Measurements from ENCODE around the gene STEAP1B. TPM values are rescaled to one million over a fixed set of nuclear protein-coding genes. Genes with fewer than 3 reads are reported as not detected.
"Not testable (repeated sequence)": the region's sequence is repeated elsewhere in the genome, so short reads cannot be mapped to it uniquely, and the experiment has no call there.

The STEAP1B gene
- total and polyA plus RNA-seq, 8 donors = not detected

- H3K27ac ChIP-seq; H3K4me1 ChIP-seq; H3K4me3 ChIP-seq; intact Hi-C loops (cut with DNase I); FAIRE-seq; DNase-seq; H3K27me3 ChIP-seq; H3K9me3 ChIP-seq; H3K36me3 ChIP-seq: not testable (repeated sequence)
- 3 to 8% methylated on average over 2 to 4 of the region's 4 CpGs for WGBS, 2 donors
- TF ChIP-seq, protein P1, sequence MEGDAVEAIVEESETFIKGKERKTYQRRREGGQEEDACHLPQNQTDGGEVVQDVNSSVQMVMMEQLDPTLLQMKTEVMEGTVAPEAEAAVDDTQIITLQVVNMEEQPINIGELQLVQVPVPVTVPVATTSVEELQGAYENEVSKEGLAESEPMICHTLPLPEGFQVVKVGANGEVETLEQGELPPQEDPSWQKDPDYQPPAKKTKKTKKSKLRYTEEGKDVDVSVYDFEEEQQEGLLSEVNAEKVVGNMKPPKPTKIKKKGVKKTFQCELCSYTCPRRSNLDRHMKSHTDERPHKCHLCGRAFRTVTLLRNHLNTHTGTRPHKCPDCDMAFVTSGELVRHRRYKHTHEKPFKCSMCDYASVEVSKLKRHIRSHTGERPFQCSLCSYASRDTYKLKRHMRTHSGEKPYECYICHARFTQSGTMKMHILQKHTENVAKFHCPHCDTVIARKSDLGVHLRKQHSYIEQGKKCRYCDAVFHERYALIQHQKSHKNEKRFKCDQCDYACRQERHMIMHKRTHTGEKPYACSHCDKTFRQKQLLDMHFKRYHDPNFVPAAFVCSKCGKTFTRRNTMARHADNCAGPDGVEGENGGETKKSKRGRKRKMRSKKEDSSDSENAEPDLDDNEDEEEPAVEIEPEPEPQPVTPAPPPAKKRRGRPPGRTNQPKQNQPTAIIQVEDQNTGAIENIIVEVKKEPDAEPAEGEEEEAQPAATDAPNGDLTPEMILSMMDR (IDR thresholded peaks at IDR 0.05) = peak in 2 of 4 donors; percentile 20 to 29
- peak; percentile 66 to 77 (median 74) for ATAC-seq
These were observed 1.3 kb upstream of the STEAP1B start for GRCh38 chr7:22501336-22501735.

DNA sequence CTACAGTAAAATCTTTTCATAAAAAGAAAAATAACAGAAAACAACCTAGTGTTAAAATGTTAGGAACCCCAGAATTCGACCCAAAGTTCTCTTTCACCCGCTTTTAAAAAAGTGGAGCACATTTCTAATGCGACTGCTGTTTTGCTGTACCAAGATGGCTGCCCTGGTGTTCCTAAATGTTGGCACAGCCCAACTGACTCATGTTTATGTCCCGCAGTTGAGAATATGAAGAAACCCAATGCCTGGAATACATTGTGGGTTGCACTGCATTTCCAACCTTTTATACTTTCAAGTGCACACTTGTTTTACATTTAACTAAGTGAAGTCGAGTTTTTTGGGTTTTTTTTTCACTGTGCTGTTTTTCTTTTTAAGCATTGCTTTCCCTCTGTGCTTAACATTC, 944 bp downstream of the STEAP1B start:
- H3K4me1 ChIP-seq = no peaks in the 10 kb centered on the region
- H3K4me3 ChIP-seq = no peak overlapping the region
- ATAC-seq (no peak), DNase-seq (no peak), FAIRE-seq (no peak)
- H3K27ac ChIP-seq = no peak overlapping the region
- no peaks in the 10 kb centered on the region for H3K36me3 ChIP-seq
- TF ChIP-seq, protein P1 (IDR thresholded peaks at IDR 0.05) = no peak
- 93% methylated on average over 5 of the region's 5 CpGs for WGBS, 2 donors
- no peaks in the 10 kb centered on the region for H3K9me3 ChIP-seq
- intact Hi-C loops (cut with DNase I) = no loop called here
- no peaks in the 10 kb centered on the region for H3K27me3 ChIP-seq

DNA sequence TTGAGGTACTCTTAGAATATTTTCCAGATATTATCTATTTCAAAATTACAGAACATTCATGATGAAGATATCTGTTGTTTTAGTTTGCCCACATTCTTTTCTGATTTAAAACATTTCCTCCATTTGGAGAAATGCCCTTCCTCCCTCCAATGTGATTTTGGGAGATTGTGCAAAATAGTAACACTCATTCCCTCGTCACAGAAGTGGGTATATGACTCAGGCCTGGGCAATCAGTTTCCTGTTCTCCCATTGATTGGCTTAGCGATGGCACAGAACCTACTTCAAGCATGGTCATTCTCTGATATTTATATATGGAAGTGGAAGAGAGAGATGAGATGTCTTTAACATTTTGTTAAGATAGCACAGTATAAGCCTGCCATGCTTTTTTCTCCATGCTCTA, 3.1 kb downstream of the STEAP1B start:
- DNase-seq; H3K27me3 ChIP-seq; FAIRE-seq; ATAC-seq; H3K9me3 ChIP-seq; H3K4me3 ChIP-seq; intact Hi-C loops (cut with DNase I); H3K36me3 ChIP-seq; H3K27ac ChIP-seq; H3K4me1 ChIP-seq: not testable (repeated sequence)
- 47 to 69% methylated on average over 2 of the region's 2 CpGs for WGBS, 2 donors

GRCh38 chr7:22496296-22496888, 3.6 kb downstream of the STEAP1B start:
- DNase-seq; H3K27me3 ChIP-seq; H3K27ac ChIP-seq; H3K36me3 ChIP-seq; H3K4me3 ChIP-seq; intact Hi-C loops (cut with DNase I); H3K9me3 ChIP-seq; ATAC-seq; H3K4me1 ChIP-seq: not testable (repeated sequence)
- FAIRE-seq = peak; percentile 26
- WGBS, 2 donors = 78 to 84% methylated on average over 5 to 6 of the region's 6 CpGs

DNA sequence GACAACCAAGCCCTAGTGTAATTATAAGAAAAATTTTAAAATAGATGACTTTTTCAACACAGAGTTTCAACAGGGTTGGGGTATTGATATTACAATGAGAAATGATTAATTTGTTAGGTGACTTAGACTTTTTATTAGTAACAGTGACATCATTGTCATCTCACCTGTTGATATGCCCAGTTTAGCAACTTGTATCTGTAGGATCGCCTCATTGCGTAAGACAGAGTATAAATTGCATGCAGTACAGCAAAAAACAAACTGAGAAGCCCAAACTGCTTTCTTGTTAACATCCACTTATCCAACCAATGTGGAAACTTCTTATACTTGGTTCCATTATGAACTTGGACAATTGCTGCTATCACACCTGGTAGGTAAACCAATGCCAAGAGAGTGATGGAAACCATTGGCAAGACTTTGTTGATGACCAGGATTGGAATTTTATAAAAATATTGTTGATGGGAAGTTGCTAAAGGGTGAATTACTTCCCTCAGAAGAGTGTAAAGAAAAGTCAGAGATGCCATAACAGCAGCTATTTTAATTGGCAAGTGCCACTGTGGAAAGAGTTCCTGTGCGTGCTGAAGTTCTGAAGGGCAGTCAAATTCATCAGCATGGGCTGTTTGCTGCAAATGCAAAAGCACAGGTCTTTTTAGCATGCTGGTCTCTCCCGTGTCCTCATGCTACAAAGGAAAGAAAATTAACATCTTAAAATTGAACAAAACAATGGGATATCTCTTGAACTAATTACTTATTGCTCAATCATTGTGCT, 6.6 kb downstream of the STEAP1B start:
- intact Hi-C loops (cut with DNase I); ATAC-seq; H3K36me3 ChIP-seq; H3K9me3 ChIP-seq; FAIRE-seq; H3K27me3 ChIP-seq; DNase-seq; H3K4me1 ChIP-seq; H3K27ac ChIP-seq; H3K4me3 ChIP-seq: not testable (repeated sequence)
- WGBS, 2 donors = 87 to 90% methylated on average over 4 of the region's 4 CpGs

GRCh38 chr7:22488643-22489462, 11.1 kb downstream of the STEAP1B start:
- Histone ChIP-seq H3K27ac (no peak overlapping the region), H3K4me1 (no peaks in the 10 kb centered on the region), H3K36me3 (no peaks in the 10 kb centered on the region), H3K9me3 (no peaks in the 10 kb centered on the region), H3K27me3 (no peaks in the 10 kb centered on the region), H3K4me3 (no peak overlapping the region)
- DNase-seq = peak in 5 of 6 donors; percentile 45 to 81 (median 59)
- TF ChIP-seq, protein P1 (IDR thresholded peaks at IDR 0.05) = peak; percentile 76 to 90 (median 84)
- FAIRE-seq = no peak
- 17 to 19% methylated on average over 10 of the region's 10 CpGs for WGBS, 2 donors
- intact Hi-C loops (cut with DNase I) = loop anchor here (5.0 to 10.0 kb wide), 2 partner anchors 377 to 384 kb away; no protein-coding TSS in a partner anchor
- ATAC-seq = peak; percentile 93 to 99 (median 96)
